GM19395 (cell line): ENCODE measurements around the gene RAMP3.
"Not testable (repeated sequence)": the region's sequence is repeated elsewhere in the genome, so short reads cannot be mapped to it uniquely, and the experiment has no call there.

Experiments used
- ATAC-seq: cut with Tn5 transposase; IDR thresholded peaks from one replicate; pipeline ENCODE4 v1.9.1; 2021; ENCODE audit warnings: mild to moderate bottlenecking, moderate library complexity; ENCODE audit not compliant: unreplicated experiment

The RAMP3 gene

GRCh38 chr7:45157653-45158401, at the start of gene RAMP3:
TSS of gene RAMP3 (plus strand) at chr7:45157791. CDS start at chr7:45157829, 38 bp downstream.
- ATAC-seq, result no peak

- no peak for ATAC-seq
Observed at GRCh38 chr7:45108863-45109262, 48.7 kb upstream of the RAMP3 start.

- ATAC-seq, result peak; percentile 92
Observed at GRCh38 chr7:45111298-45112223, 46.0 kb upstream of the RAMP3 start, which contains the start of gene TBRG4. TSS of gene TBRG4 (minus strand) at chr7:45111697. CDS start at chr7:45109237, 2,460 bp downstream.

- no peak for ATAC-seq
Observed at GRCh38 chr7:45112648-45113047, 44.9 kb upstream of the RAMP3 start.

- ATAC-seq, result not testable (repeated sequence)
Observed at GRCh38 chr7:45114257-45114656, 43.3 kb upstream of the RAMP3 start.

- ATAC-seq, result no peak
Observed at GRCh38 chr7:45114926-45115325, 42.7 kb upstream of the RAMP3 start.

GRCh38 chr7:45116048-45116447, 41.5 kb upstream of the RAMP3 start:
- no peak for ATAC-seq

GRCh38 chr7:45117582-45117981, 40.0 kb upstream of the RAMP3 start:
- no peak for ATAC-seq

- no peak for ATAC-seq
Observed at GRCh38 chr7:45118292-45118691, 39.3 kb upstream of the RAMP3 start.

- no peak for ATAC-seq
Observed at GRCh38 chr7:45118889-45119331, 38.7 kb upstream of the RAMP3 start.

- no peak for ATAC-seq
Observed at GRCh38 chr7:45119550-45119949, 38.0 kb upstream of the RAMP3 start.

- ATAC-seq, result no peak
Observed at GRCh38 chr7:45122975-45123860, 34.4 kb upstream of the RAMP3 start.

- no peak for ATAC-seq
Observed at GRCh38 chr7:45123913-45124710, 33.5 kb upstream of the RAMP3 start.

- no peak for ATAC-seq
Observed at GRCh38 chr7:45125193-45125904, 32.2 kb upstream of the RAMP3 start.

- ATAC-seq, result no peak
Observed at GRCh38 chr7:45126201-45126600, 31.4 kb upstream of the RAMP3 start.

GRCh38 chr7:45126920-45127319, 30.7 kb upstream of the RAMP3 start:
- no peak for ATAC-seq

GRCh38 chr7:45129181-45129800, 28.3 kb upstream of the RAMP3 start:
- no peak for ATAC-seq

GRCh38 chr7:45129906-45130305, 27.7 kb upstream of the RAMP3 start:
- no peak for ATAC-seq

- no peak for ATAC-seq
Observed at GRCh38 chr7:45130910-45131309, 26.7 kb upstream of the RAMP3 start.
